Parathyroid adenoma (tissue), 2 donors: ENCODE measurements around the gene TRIM69.
"Not testable (repeated sequence)": the region's sequence is repeated elsewhere in the genome, so short reads cannot be mapped to it uniquely, and the experiment has no call there.

Experiments
- H2AFZ ChIP-seq: fragments of 300-600 bp; sonication (generic); one replicate; pipeline ENCODE4 v1.7.0; 2017; ENCODE audit warnings: antibody characterized with exemption, mild to moderate bottlenecking
- H3K27ac ChIP-seq: fragments of 300-600 bp; sonication (generic); one replicate; pipeline ENCODE4 v1.7.0; 2017
- H3K27me3 ChIP-seq: fragments of 300-600 bp; sonication (generic); one replicate; pipeline ENCODE4 v1.7.0; 2017; ENCODE audit warnings: low read length; ENCODE audit not compliant: control insufficient read depth, insufficient read depth
- H3K36me3 ChIP-seq: fragments of 300-600 bp; sonication (generic); one replicate; pipeline ENCODE4 v1.7.0; 2017; ENCODE audit warnings: low read length; ENCODE audit not compliant: control insufficient read depth, insufficient read depth
- H3K4me1 ChIP-seq: fragments of 300-600 bp; sonication (generic); one replicate; pipeline ENCODE4 v1.7.0; 2017; ENCODE audit warnings: control low read depth
- H3K4me2 ChIP-seq: fragments of 300-600 bp; sonication (generic); one replicate; pipeline ENCODE4 v1.7.0; 2017; ENCODE audit warnings: low read length
- H3K4me3 ChIP-seq: fragments of 300-600 bp; sonication (generic); one replicate; pipeline ENCODE4 v1.7.0; 2017; ENCODE audit warnings: low read depth, low read length
- H3K79me2 ChIP-seq: fragments of 300-600 bp; sonication (generic); one replicate; pipeline ENCODE4 v1.7.0; 2017; ENCODE audit warnings: control low read depth
- H3K9ac ChIP-seq: fragments of 300-600 bp; sonication (generic); one replicate; pipeline ENCODE4 v1.7.0; 2017; ENCODE audit warnings: mild to moderate bottlenecking
- H3K9me3 ChIP-seq: fragments of 300-600 bp; sonication (generic); one replicate; pipeline ENCODE4 v1.7.0; 2017; ENCODE audit warnings: low read length; ENCODE audit not compliant: control insufficient read depth
- CTCF ChIP-seq: fragments of 300-600 bp; sonication (generic); IDR thresholded peaks from one replicate; pipeline ENCODE4 v1.7.0; 2017; ENCODE audit warnings: antibody characterized with exemption, mild to moderate bottlenecking
- donor health status: primary hyperparathyroidism.

TRIM69 gene

GRCh38 chr15:44697014-44697413 lies 39.3 kb upstream of the TRIM69 start:
- H2AFZ ChIP-seq = no peak overlapping the region
- no peaks in the 10 kb centered on the region for H3K4me1 ChIP-seq
- no peak overlapping the region for H3K9ac ChIP-seq
- H3K36me3 ChIP-seq = no peaks in the 10 kb centered on the region
- no peak overlapping the region for H3K4me2 ChIP-seq
- no peaks in the 10 kb centered on the region for H3K27me3 ChIP-seq
- no peaks in the 10 kb centered on the region for H3K9me3 ChIP-seq
- TF ChIP-seq CTCF = no peak
- no peak overlapping the region for H3K27ac ChIP-seq
- no peaks in the 10 kb centered on the region for H3K79me2 ChIP-seq
- H3K4me3 ChIP-seq = no peak overlapping the region

DNA sequence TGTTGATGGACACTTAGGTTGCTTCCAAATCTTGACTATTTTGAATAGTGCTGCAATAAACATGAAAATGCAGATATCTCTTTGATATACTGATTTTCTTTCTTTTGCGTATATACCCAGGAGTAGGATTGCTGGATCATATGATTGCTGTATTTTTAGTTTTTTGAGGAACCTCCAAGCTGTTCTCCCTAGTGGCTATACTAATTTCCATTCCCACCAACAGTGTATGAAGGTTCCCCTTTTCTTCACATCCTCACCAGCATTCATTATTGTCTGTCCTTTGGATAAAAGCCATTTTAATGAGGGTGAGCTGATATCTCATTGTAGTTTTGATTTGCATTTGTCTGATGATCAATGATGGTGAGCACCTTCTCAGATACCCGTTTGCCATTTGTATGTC lies 37.7 kb upstream of the TRIM69 start:
- H3K4me3 ChIP-seq = no peak overlapping the region
- no peak overlapping the region for H3K9ac ChIP-seq
- H2AFZ ChIP-seq = no peak overlapping the region
- no peaks in the 10 kb centered on the region for H3K27me3 ChIP-seq
- no peaks in the 10 kb centered on the region for H3K36me3 ChIP-seq
- no peaks in the 10 kb centered on the region for H3K9me3 ChIP-seq
- no peaks in the 10 kb centered on the region for H3K79me2 ChIP-seq
- no peak overlapping the region for H3K27ac ChIP-seq
- TF ChIP-seq CTCF = no peak
- no peak overlapping the region for H3K4me2 ChIP-seq
- no peaks in the 10 kb centered on the region for H3K4me1 ChIP-seq

DNA sequence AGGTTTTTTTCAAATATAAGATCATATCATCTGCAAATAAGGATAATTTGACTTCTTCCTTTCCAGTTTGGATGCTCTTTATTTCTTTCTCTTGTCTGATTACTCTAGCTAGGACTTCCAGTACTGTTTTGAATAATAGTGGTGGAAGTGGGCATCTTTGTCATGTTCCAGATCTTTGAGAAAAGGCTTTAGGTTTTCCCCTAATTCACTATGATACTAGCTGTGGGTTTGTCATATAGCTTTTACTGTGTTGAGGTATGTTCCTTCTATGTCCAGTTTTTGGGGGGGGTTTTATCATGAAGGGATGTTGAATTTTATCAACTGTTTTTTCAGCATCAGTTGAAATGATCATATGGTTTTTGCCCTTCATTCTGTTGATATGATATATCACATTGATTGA lies 35.7 kb upstream of the TRIM69 start:
- not testable (repeated sequence) for H3K27ac ChIP-seq, H3K36me3 ChIP-seq, H3K4me1 ChIP-seq, H3K4me2 ChIP-seq, H3K4me3 ChIP-seq, H3K9ac ChIP-seq, H3K27me3 ChIP-seq, H3K79me2 ChIP-seq, H2AFZ ChIP-seq, H3K9me3 ChIP-seq

GRCh38 chr15:44705986-44706385 lies 30.3 kb upstream of the TRIM69 start:
- H3K4me3 ChIP-seq = no peak overlapping the region
- no peak overlapping the region for H3K9ac ChIP-seq
- no peak overlapping the region for H3K27ac ChIP-seq
- H2AFZ ChIP-seq = no peak overlapping the region
- no peaks in the 10 kb centered on the region for H3K9me3 ChIP-seq
- H3K4me1 ChIP-seq = no peaks in the 10 kb centered on the region
- no peak overlapping the region for H3K4me2 ChIP-seq
- no peaks in the 10 kb centered on the region for H3K27me3 ChIP-seq
- no peak for TF ChIP-seq CTCF
- no peaks in the 10 kb centered on the region for H3K79me2 ChIP-seq
- H3K36me3 ChIP-seq = no peaks in the 10 kb centered on the region

DNA sequence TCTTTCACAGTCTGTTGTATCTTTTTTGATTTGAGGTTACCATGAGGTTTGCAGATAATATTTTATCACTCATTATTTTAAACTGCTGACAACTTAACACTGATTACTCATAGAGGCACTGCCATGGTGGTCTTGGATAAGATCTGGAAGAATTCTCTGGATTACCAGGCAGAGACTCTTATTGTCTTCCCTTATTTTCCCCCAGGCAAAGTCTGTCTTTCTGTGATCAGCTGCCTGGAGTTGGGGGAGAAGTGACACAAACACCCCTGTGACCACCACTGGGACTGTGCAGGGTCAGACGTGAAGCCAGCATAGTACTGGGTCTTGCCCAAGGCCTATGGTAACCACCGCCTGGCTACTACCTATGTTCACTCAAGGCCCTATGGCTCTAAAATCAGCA lies 29.9 kb upstream of the TRIM69 start:
- Histone ChIP-seq H3K79me2 (no peaks in the 10 kb centered on the region), H3K4me3 (no peak overlapping the region), H3K4me1 (no peaks in the 10 kb centered on the region), H2AFZ (no peak overlapping the region), H3K4me2 (no peak overlapping the region), H3K27me3 (no peaks in the 10 kb centered on the region), H3K27ac (no peak overlapping the region), H3K9ac (no peak overlapping the region), H3K9me3 (no peaks in the 10 kb centered on the region), H3K36me3 (no peaks in the 10 kb centered on the region)
- TF ChIP-seq CTCF = no peak
